ENCODE measurements around the gene RAB11FIP4. TPM values are rescaled to one million over a fixed set of nuclear protein-coding genes. Genes with fewer than 3 reads are reported as not detected.

The RAB11FIP4 gene
- total and polyA plus RNA-seq, 2 of the 8 experiments (the other 6 are each of a cell fraction or from before 2014, with no cell fraction given): 21.7 to 53.2 TPM

DNA sequence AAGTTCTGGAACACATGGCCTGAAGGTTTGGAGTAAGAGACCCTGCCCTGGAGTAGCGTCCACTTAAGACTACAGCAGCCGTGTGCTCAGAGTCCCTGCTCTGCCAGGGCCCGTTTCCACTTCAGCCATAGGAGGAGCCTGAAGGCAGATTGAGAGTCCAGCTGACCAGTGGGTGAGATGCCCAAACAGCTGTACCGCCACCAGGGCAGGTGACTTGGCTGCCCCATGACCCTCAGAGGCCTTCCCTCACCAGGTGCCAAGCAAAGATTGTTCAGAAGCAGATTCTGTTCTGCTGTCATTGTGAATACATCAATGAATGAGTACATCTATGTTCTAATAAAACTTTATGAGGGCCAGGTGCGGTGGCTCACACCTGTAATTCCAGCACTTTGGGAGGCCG lies 178.8 kb downstream of the RAB11FIP4 start:
- no peak overlapping the region for H2AK5ac ChIP-seq (ENCODE audit: low read depth, low read length)
- no peak overlapping the region for H3K4me2 ChIP-seq (ENCODE audit: insufficient read depth in 1 of 2, low read depth in 2 of 2, low read length in 2 of 2)
- no peak overlapping the region for H3K4ac ChIP-seq (replicated peaks; ENCODE audit: insufficient read length, low read depth, low read length)
- no peak overlapping the region for H3K9ac ChIP-seq (replicated peaks in 1 of 4; ENCODE audit: extremely low read depth in 1 of 4, low read depth in 3 of 4, low read length in 3 of 4)
- WGBS, 2 experiments (ENCODE audit: extremely low coverage in 1 of 2, insufficient coverage in 1 of 2, insufficient read length in 1 of 2, insufficient replicate concordance in 2 of 2, low coverage in 1 of 2, low lambda C conversion rate in 2 of 2, missing lambda C conversion rate in 1 of 2): 87% methylated on average over 6 of the region's 6 CpGs; no CpG with 5 or more reads in 1 of the 2 experiments
- no peak overlapping the region for H2BK5ac ChIP-seq (ENCODE audit: low read depth, low read length)
- CTCF ChIA-PET (ENCODE audit: partially characterized antibody): interaction anchor here (0.5 to 1.0 kb wide), 2 partner anchors 12 to 68 kb away, joined by 3 to 5 read pairs; no protein-coding TSS in a partner anchor
- no peak overlapping the region for H3K56ac ChIP-seq (replicated peaks; ENCODE audit: insufficient read length, low read depth, low read length)
- H3K27ac ChIP-seq (ENCODE audit: low read depth, low read length): no peak overlapping the region
- peaks cover 0 to 4% (median 3%) of the 10 kb centered on the region in 4 experiments; a peak in 3 of 7 replicates for H3K4me1 ChIP-seq (replicated peaks in 1 of 4; ENCODE audit: control insufficient read depth in 3 of 4, insufficient read depth in 4 of 4, low read length in 3 of 4)
- DNase-seq (ENCODE audit: low read depth in 1 of 2, low spot score in 2 of 2): no peak
- H3K79me1 ChIP-seq (ENCODE audit: low read depth, low read length): peaks cover 5% of the 10 kb centered on the region; the same call in 1 of the 2 replicates
- no peak overlapping the region for H3K18ac ChIP-seq (ENCODE audit: extremely low read depth, low read length)
- no peak for FAIRE-seq
- TF ChIP-seq NRF1 (IDR thresholded peaks at IDR 0.05; ENCODE audit: low read depth, low read length) (no peak), RNF2 (IDR thresholded peaks at IDR 0.05; ENCODE audit: borderline replicate concordance, low read depth, low read length, missing control alignments, poor library complexity, severe bottlenecking) (no peak), SIN3A (conservative IDR thresholded peaks at IDR 0.05 in 1 of 2, IDR thresholded peaks at IDR 0.05 in 1 of 2; ENCODE audit: low read depth in 1 of 2, low read length in 2 of 2) (no peak), MAFK (IDR thresholded peaks at IDR 0.05; ENCODE audit: low read depth, low read length) (no peak), EGR1 (IDR thresholded peaks at IDR 0.05; ENCODE audit: borderline replicate concordance, low read depth, low read length) (no peak), POLR2A (IDR thresholded peaks at IDR 0.05; ENCODE audit: control extremely low read depth in 1 of 2, low read depth in 2 of 2, low read length in 2 of 2) (no peak), TAF1 (IDR thresholded peaks at IDR 0.05; ENCODE audit: low read depth, low read length) (no peak)
- TF ChIP-seq, protein P1, sequence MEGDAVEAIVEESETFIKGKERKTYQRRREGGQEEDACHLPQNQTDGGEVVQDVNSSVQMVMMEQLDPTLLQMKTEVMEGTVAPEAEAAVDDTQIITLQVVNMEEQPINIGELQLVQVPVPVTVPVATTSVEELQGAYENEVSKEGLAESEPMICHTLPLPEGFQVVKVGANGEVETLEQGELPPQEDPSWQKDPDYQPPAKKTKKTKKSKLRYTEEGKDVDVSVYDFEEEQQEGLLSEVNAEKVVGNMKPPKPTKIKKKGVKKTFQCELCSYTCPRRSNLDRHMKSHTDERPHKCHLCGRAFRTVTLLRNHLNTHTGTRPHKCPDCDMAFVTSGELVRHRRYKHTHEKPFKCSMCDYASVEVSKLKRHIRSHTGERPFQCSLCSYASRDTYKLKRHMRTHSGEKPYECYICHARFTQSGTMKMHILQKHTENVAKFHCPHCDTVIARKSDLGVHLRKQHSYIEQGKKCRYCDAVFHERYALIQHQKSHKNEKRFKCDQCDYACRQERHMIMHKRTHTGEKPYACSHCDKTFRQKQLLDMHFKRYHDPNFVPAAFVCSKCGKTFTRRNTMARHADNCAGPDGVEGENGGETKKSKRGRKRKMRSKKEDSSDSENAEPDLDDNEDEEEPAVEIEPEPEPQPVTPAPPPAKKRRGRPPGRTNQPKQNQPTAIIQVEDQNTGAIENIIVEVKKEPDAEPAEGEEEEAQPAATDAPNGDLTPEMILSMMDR (IDR thresholded peaks at IDR 0.05; ENCODE audit: control extremely low read depth in 1 of 3, insufficient read depth in 1 of 3, low read depth in 1 of 3, low read length in 3 of 3): no peak
- TF ChIP-seq, protein P2, sequence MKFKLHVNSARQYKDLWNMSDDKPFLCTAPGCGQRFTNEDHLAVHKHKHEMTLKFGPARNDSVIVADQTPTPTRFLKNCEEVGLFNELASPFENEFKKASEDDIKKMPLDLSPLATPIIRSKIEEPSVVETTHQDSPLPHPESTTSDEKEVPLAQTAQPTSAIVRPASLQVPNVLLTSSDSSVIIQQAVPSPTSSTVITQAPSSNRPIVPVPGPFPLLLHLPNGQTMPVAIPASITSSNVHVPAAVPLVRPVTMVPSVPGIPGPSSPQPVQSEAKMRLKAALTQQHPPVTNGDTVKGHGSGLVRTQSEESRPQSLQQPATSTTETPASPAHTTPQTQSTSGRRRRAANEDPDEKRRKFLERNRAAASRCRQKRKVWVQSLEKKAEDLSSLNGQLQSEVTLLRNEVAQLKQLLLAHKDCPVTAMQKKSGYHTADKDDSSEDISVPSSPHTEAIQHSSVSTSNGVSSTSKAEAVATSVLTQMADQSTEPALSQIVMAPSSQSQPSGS (IDR thresholded peaks at IDR 0.05; ENCODE audit: low read length): no peak
- no peak overlapping the region for H2BK15ac ChIP-seq (ENCODE audit: low read length)
- no peaks in the 10 kb centered on the region for H3K27me3 ChIP-seq (replicated peaks in 1 of 4; ENCODE audit: control insufficient read depth in 3 of 4, extremely low read depth in 1 of 4, insufficient read depth in 3 of 4, low read length in 3 of 4)
- H2BK12ac ChIP-seq (ENCODE audit: low read depth, low read length): no peak overlapping the region
- H2BK120ac ChIP-seq (replicated peaks; ENCODE audit: low read depth, low read length): no peak overlapping the region
- H4K20me1 ChIP-seq (replicated peaks in 1 of 2; ENCODE audit: control insufficient read depth in 1 of 2, insufficient read depth in 2 of 2, low read length in 2 of 2): peaks cover 2% of the 10 kb centered on the region in 2 experiments
- H4K8ac ChIP-seq (ENCODE audit: extremely low read depth, insufficient read depth, low read length): no peak overlapping the region
- POLR2A ChIA-PET (ENCODE audit: partially characterized antibody): no interaction called here
- H2BK20ac ChIP-seq (ENCODE audit: low read length): no peak overlapping the region
- no peaks in the 10 kb centered on the region; the same call in 1 of the 2 replicates for H3K23me2 ChIP-seq (ENCODE audit: low read depth, low read length)
- no peak overlapping the region for H4K91ac ChIP-seq (replicated peaks; ENCODE audit: insufficient read length, low read length)
- H3K23ac ChIP-seq (ENCODE audit: insufficient read length): no peak overlapping the region
- no peak overlapping the region for H3K4me3 ChIP-seq (ENCODE audit: extremely low read depth in 1 of 4, insufficient read depth in 2 of 4, low read depth in 3 of 4, low read length in 4 of 4)
- no peaks in the 10 kb centered on the region for H3K9me3 ChIP-seq (ENCODE audit: insufficient read depth in 2 of 2, low read depth in 1 of 2, low read length in 1 of 2)
- no peaks in the 10 kb centered on the region for H3K79me2 ChIP-seq (ENCODE audit: control insufficient read depth in 1 of 2, insufficient read depth in 2 of 2, low read length in 2 of 2)
- H4K5ac ChIP-seq (ENCODE audit: insufficient read length, low read depth, low read length): no peak overlapping the region
- no peak overlapping the region for H3K14ac ChIP-seq (ENCODE audit: insufficient read length)
- no peak overlapping the region for H2AFZ ChIP-seq (ENCODE audit: low read length)
- no peaks in the 10 kb centered on the region for H3K36me3 ChIP-seq (ENCODE audit: control insufficient read depth in 2 of 4, insufficient read depth in 4 of 4, low read length in 3 of 4)
